ENCODE data around the gene NPR3. TPM values are rescaled to one million over a fixed set of nuclear protein-coding genes. Genes with fewer than 3 reads are reported as not detected.

The NPR3 gene
- polyA plus RNA-seq, 1 experiment, result 4.4 TPM

DNA sequence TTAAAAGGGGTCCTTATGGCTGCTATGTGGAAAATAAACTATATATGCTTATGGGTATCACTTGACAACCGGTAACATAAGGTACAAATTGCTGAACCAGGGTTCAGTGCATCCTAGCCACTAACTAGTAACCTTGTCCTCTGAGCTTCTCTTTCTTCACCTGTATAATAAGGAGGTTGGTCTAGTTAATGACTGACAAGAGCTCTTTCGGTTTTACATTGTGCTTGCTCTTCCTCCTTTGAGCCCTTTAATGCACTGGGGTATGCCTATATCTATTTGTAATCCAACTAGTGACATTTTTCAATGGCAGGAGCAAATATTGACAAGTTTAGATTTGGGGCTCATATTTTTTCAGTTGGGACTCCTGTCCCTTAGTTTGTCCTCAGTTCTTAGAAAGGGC is 66.1 kb downstream of the NPR3 start:
- TF ChIP-seq, protein P1, sequence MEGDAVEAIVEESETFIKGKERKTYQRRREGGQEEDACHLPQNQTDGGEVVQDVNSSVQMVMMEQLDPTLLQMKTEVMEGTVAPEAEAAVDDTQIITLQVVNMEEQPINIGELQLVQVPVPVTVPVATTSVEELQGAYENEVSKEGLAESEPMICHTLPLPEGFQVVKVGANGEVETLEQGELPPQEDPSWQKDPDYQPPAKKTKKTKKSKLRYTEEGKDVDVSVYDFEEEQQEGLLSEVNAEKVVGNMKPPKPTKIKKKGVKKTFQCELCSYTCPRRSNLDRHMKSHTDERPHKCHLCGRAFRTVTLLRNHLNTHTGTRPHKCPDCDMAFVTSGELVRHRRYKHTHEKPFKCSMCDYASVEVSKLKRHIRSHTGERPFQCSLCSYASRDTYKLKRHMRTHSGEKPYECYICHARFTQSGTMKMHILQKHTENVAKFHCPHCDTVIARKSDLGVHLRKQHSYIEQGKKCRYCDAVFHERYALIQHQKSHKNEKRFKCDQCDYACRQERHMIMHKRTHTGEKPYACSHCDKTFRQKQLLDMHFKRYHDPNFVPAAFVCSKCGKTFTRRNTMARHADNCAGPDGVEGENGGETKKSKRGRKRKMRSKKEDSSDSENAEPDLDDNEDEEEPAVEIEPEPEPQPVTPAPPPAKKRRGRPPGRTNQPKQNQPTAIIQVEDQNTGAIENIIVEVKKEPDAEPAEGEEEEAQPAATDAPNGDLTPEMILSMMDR (IDR thresholded peaks at IDR 0.05; ENCODE audit: low read depth, low read length), result no peak
- POLR2A ChIA-PET, result no interaction called here
- peaks cover 3% of the 10 kb centered on the region; the same call in 1 of the 2 replicates for H3K9me3 ChIP-seq (ENCODE audit: control insufficient read depth, insufficient read depth, low read length)
- H3K4me3 ChIP-seq (ENCODE audit: low read depth, low read length), result no peak overlapping the region
- CTCF ChIA-PET, result no interaction called here
- no peak for DNase-seq (ENCODE audit: low read depth, low spot score)
- no peak overlapping the region for H3K27ac ChIP-seq (ENCODE audit: low read depth, low read length)
- H3K27me3 ChIP-seq (ENCODE audit: control insufficient read depth, insufficient read depth, low read length), result no peaks in the 10 kb centered on the region

DNA sequence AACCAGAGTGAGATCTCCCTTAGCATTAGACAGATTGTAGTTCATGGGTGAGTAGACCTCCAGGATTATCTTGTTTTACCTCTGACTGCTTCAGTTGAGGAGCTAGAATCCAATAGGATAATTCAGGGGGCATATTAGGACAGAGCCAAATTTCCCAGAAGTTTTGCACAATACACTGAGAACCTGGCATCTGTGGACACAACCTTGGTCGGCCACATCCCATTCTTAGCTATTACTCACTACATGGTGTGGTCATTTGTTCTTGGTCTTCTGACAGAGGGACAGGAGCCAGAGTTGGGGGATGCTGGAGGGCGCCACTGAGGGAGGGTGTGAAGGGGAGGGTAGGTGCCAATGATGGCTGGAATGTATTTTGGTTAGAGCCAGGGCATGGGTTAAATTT is 66.6 kb downstream of the NPR3 start:
- Histone ChIP-seq H3K4me3 (ENCODE audit: low read depth, low read length) (no peak overlapping the region), H3K27me3 (ENCODE audit: control insufficient read depth, insufficient read depth, low read length) (no peaks in the 10 kb centered on the region), H3K27ac (ENCODE audit: low read depth, low read length) (no peak overlapping the region), H3K9me3 (ENCODE audit: control insufficient read depth, insufficient read depth, low read length) (peaks cover 3% of the 10 kb centered on the region; the same call in 1 of the 2 replicates)
- TF ChIP-seq, protein P1 (IDR thresholded peaks at IDR 0.05; ENCODE audit: low read depth, low read length), result no peak
- DNase-seq (ENCODE audit: low read depth, low spot score), result no peak
- CTCF ChIA-PET, result interaction anchor here (0.6 kb wide), 1 partner anchor 71 kb away, joined by 8 read pairs; no protein-coding TSS in a partner anchor
- POLR2A ChIA-PET, result no interaction called here

DNA sequence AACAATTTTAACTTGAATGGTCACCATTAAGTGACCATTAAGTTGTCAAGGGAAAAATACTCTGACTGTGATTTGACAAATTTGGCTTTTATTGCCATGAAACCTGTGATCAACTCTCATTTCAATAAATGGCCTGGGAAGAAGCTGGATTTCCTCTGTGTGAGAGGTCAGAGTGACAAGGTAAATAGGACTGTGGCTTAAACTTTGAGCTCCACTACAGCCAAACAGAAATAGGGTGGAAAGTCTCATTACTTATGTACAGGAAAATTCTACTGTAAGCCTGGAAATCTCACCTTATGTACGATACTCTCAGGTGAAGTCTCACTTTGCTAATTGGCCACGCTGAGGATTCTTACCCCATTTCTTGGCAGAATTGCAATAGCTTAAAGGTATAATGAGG is 67.3 kb downstream of the NPR3 start:
- ChIA-PET CTCF (no interaction called here), POLR2A (no interaction called here)
- Histone ChIP-seq H3K4me3 (ENCODE audit: low read depth, low read length) (no peak overlapping the region), H3K27ac (ENCODE audit: low read depth, low read length) (no peak overlapping the region), H3K9me3 (ENCODE audit: control insufficient read depth, insufficient read depth, low read length) (peaks cover 3% of the 10 kb centered on the region; the same call in 1 of the 2 replicates), H3K27me3 (ENCODE audit: control insufficient read depth, insufficient read depth, low read length) (no peaks in the 10 kb centered on the region)
- TF ChIP-seq, protein P1 (IDR thresholded peaks at IDR 0.05; ENCODE audit: low read depth, low read length), result no peak
- DNase-seq (ENCODE audit: low read depth, low spot score), result no peak

DNA sequence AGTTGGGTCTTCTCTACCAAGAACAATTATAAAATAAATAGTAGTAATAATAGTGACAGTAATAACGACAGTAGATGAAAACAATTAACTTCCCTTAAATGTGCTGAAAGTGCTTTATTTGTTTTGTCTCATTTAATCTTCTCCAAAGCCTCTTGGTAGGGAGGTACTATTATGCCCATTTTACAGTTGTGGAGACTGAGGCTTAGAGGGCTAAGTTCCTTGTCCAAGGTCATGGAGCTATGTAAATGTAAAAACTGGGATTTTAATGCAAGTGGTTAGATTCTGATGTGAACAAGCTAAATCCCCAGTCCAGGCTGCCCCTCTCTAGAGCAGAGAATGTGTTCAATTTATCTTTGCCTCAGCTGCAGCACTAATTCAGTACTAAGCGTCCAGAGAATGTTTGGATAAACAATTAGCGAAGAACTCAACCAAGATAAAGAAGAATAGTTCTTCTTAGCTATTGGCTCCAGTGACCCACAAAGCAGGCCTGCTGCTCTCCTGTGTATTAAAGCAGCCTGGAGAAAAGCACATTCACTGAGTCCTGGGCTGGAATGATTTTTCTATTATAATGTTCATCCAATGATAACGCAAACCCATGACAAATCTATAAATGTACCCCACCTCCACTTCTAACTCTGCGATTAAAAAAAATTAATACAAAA is 68.8 kb downstream of the NPR3 start:
- H3K27me3 ChIP-seq (ENCODE audit: control insufficient read depth, insufficient read depth, low read length), result no peaks in the 10 kb centered on the region
- no peak overlapping the region for H3K4me3 ChIP-seq (ENCODE audit: low read depth, low read length)
- no peak overlapping the region for H3K27ac ChIP-seq (ENCODE audit: low read depth, low read length)
- TF ChIP-seq, protein P1 (IDR thresholded peaks at IDR 0.05; ENCODE audit: low read depth, low read length), result no peak
- no peak for DNase-seq (ENCODE audit: low read depth, low spot score)
- ChIA-PET CTCF (no interaction called here), POLR2A (no interaction called here)
- H3K9me3 ChIP-seq (ENCODE audit: control insufficient read depth, insufficient read depth, low read length), result peaks cover 3% of the 10 kb centered on the region; the same call in 1 of the 2 replicates

DNA sequence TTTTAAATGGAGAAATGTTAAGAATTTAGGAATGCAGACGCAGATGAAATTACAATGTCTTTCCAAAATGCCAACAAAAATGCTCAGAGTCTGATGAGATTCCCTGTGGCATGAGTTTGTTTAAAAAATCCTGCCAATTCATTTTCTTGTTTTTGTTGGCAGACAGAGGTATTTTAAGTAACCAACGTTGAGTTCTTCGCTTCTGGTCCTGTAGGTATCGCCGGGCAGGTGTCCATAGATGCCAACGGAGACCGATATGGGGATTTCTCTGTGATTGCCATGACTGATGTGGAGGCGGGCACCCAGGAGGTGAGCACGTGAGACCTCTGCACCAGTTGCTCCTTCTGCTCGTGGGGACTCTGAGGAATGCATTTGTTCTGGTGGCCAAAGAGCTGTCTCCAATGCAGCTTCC is 69.4 kb downstream of the NPR3 start:
- Histone ChIP-seq H3K27ac (ENCODE audit: low read depth, low read length) (no peak overlapping the region), H3K4me3 (ENCODE audit: low read depth, low read length) (no peak overlapping the region), H3K9me3 (ENCODE audit: control insufficient read depth, insufficient read depth, low read length) (peaks cover 1% of the 10 kb centered on the region; the same call in 1 of the 2 replicates), H3K27me3 (ENCODE audit: control insufficient read depth, insufficient read depth, low read length) (no peaks in the 10 kb centered on the region)
- DNase-seq (ENCODE audit: low read depth, low spot score), result no peak
- ChIA-PET POLR2A (interaction anchor here (0.6 kb wide), 1 partner anchor 180 kb away, joined by 5 read pairs; no protein-coding TSS in a partner anchor), CTCF (no interaction called here)
- TF ChIP-seq, protein P1 (IDR thresholded peaks at IDR 0.05; ENCODE audit: low read depth, low read length), result no peak
